Measurements from ENCODE around the gene MAP4K4. TPM values are rescaled to one million over a fixed set of nuclear protein-coding genes. Genes with fewer than 3 reads are reported as not detected.

Gene MAP4K4
- total and polyA plus RNA-seq, 2 of the 4 experiments (the other 2 are of a cell fraction), result 89.4 to 124 TPM

- Histone ChIP-seq H3K4me1 (ENCODE audit: control insufficient read depth, insufficient read depth, low read length) (peaks cover 20% of the 10 kb centered on the region), H3K27ac (ENCODE audit: insufficient read depth, low read length) (peak overlapping the region; percentile 92; the same call in 1 of the 2 replicates), H2BK20ac (ENCODE audit: low read depth, low read length) (peak overlapping the region; percentile 83), H3K9ac (ENCODE audit: low read depth, low read length) (0 out of 2 replicates have a peak overlapping the region, but pooled peaks have one; percentile 12), H2AFZ (replicated peaks; ENCODE audit: low read length, poor library complexity) (no peak overlapping the region), H2BK5ac (ENCODE audit: low read depth, low read length, poor library complexity, severe bottlenecking) (peak overlapping the region; percentile 79), H3K18ac (ENCODE audit: low read depth, low read length) (peak overlapping the region; percentile 75), H2AK5ac (ENCODE audit: low read depth, low read length) (peak overlapping the region; percentile 95; the same call in 1 of the 2 replicates), H2BK120ac (ENCODE audit: low read depth, low read length) (peak overlapping the region; percentile 51), H3K79me1 (ENCODE audit: low read depth in 1 of 2, low read length in 2 of 2) (peaks cover 0 to 56% of the 10 kb centered on the region in 2 experiments; a peak in 2 of 4 replicates), H3K4ac (ENCODE audit: low read depth, low read length) (peak overlapping the region; percentile 63; the same call in 1 of the 2 replicates), H3K27me3 (ENCODE audit: control insufficient read depth, insufficient read depth, low read length) (no peaks in the 10 kb centered on the region), H3K36me3 (ENCODE audit: control insufficient read depth, insufficient read depth, low read length) (peaks cover 10% of the 10 kb centered on the region), H3K9me1 (ENCODE audit: insufficient read depth, low read length) (peaks cover 18% of the 10 kb centered on the region), H4K8ac (ENCODE audit: low read depth in 2 of 2, low read length in 2 of 2) (peak overlapping the region in 1 of 2 experiments; percentile 64; a peak in 2 of 4 replicates), H4K5ac (ENCODE audit: low read depth, low read length) (peak overlapping the region; percentile 44; the same call in 1 of the 2 replicates), H3K4me3 (ENCODE audit: insufficient read depth, low read depth, low read length) (no peak overlapping the region), H4K20me1 (ENCODE audit: insufficient read depth, low read length) (peaks cover 65% of the 10 kb centered on the region), H3K56ac (ENCODE audit: extremely low read depth, insufficient read depth, low read length) (no peak overlapping the region), H3K23ac (ENCODE audit: low read depth, low read length) (peak overlapping the region; percentile 85; the same call in 1 of the 2 replicates), H3K4me2 (ENCODE audit: low read depth, low read length) (peak overlapping the region; percentile 33; the same call in 1 of the 2 replicates), H4K91ac (ENCODE audit: insufficient read depth, low read depth, low read length) (peak overlapping the region; percentile 46; the same call in 1 of the 2 replicates), H2BK15ac (ENCODE audit: low read depth, low read length) (peak overlapping the region; percentile 86; the same call in 2 of the 3 replicates), H2AK9ac (replicated peaks; ENCODE audit: low read depth, low read length, poor library complexity) (peak overlapping the region; percentile 38), H3K9me3 (ENCODE audit: control insufficient read depth, insufficient read depth, low read length) (no peaks in the 10 kb centered on the region), H3K14ac (replicated peaks; ENCODE audit: low read depth, low read length) (peak overlapping the region; percentile 61)
- WGBS, 2 experiments (ENCODE audit: extremely low coverage in 2 of 2, insufficient read length in 1 of 2), result no CpG with 5 or more reads among the region's 3 CpGs
- intact Hi-C loops (cut with micrococcal nuclease), result no loop called here
- dilution Hi-C loops (cut with HindIII; ENCODE audit: low sequenced_read_pairs, unreplicated experiment), result no loop called here
- ChIA-PET POLR2A (ENCODE audit: unreplicated experiment) (no interaction called here), CTCF (interaction anchor here (0.5 to 1.5 kb wide), 4 partner anchors 66 to 377 kb away, joined by 3 read pairs; no protein-coding TSS in a partner anchor)
- ATAC-seq (ENCODE audit: low read depth) (peak; percentile 30), DNase-seq (peak; percentile 26)
- no TSS peak for BruUV-seq (replicated peaks)
- in situ Hi-C loops (cut with MboI; ENCODE audit: low sequenced_read_pairs), result no loop called here
- no peak for TF ChIP-seq MXI1 (IDR thresholded peaks at IDR 0.05; ENCODE audit: borderline replicate concordance, low read depth, low read length)
- TF ChIP-seq NFE2L2 (IDR thresholded peaks at IDR 0.05; ENCODE audit: low read depth, low read length), result no peak
- TF ChIP-seq ELK1 (IDR thresholded peaks at IDR 0.05; ENCODE audit: borderline replicate concordance, low read depth, low read length), result no peak
- no peak for TF ChIP-seq USF2 (IDR thresholded peaks at IDR 0.05; ENCODE audit: low read depth, low read length)
- no peak for TF ChIP-seq RFX5 (IDR thresholded peaks at IDR 0.05; ENCODE audit: low read depth, low read length)
- TF ChIP-seq CHD1 (IDR thresholded peaks at IDR 0.05; ENCODE audit: low read depth, low read length), result no peak
- no peak for TF ChIP-seq CTCF (conservative IDR thresholded peaks at IDR 0.05; ENCODE audit: low read depth, low read length)
- TF ChIP-seq RAD21 (IDR thresholded peaks at IDR 0.05; ENCODE audit: low read length), result no peak
- no peak for TF ChIP-seq POLR2A (IDR thresholded peaks at IDR 0.05; ENCODE audit: low read depth, low read length)
- no peak for TF ChIP-seq RCOR1 (IDR thresholded peaks at IDR 0.05; ENCODE audit: insufficient replicate concordance, low read length)
- TF ChIP-seq BHLHE40 (IDR thresholded peaks at IDR 0.05; ENCODE audit: low read depth, low read length), result no peak
- TF ChIP-seq SMC3 (IDR thresholded peaks at IDR 0.05; ENCODE audit: low read depth, low read length), result no peak
- no peak for TF ChIP-seq CEBPB (IDR thresholded peaks at IDR 0.05; ENCODE audit: low read depth, low read length)
- TF ChIP-seq FOS (IDR thresholded peaks at IDR 0.05; ENCODE audit: low read depth, low read length), result no peak
These were observed 7.5 kb downstream of the MAP4K4 start for GRCh38 chr2:101704816-101705578.
